Astrocyte (in vitro differentiated cells and primary cell): ENCODE results near the gene KLF2. TPM values are rescaled to one million over a fixed set of nuclear protein-coding genes. Genes with fewer than 3 reads are reported as not detected.

Experiments
- DNase-seq: peaks from one replicate; pipeline ENCODE4 v3.0.0-alpha.2; 2010; ENCODE audit warnings: low read depth
- FAIRE-seq: peaks from 2 replicates; lab custom pipeline; 2011; peaks lifted over from hg19 to GRCh38; lab: Jason Lieb, UNC
- H2AFZ ChIP-seq: 2 replicates; pipeline ENCODE4 v1.6.0; 2012; ENCODE audit warnings: low read depth, low read length, inconsistent platforms
- H3K27ac ChIP-seq: 2 replicates; pipeline ENCODE4 v1.5.1; 2011; ENCODE audit warnings: low read depth, low read length, inconsistent platforms
- H3K27me3 ChIP-seq: 2 replicates; pipeline ENCODE4 v1.6.0; 2011; ENCODE audit warnings: low read length, inconsistent platforms; ENCODE audit not compliant: insufficient read depth
- H3K36me3 ChIP-seq: 2 replicates; pipeline ENCODE4 v1.5.1; 2011; ENCODE audit warnings: low read length, inconsistent platforms; ENCODE audit not compliant: insufficient read depth
- H3K4me1 ChIP-seq: 2 replicates; pipeline ENCODE4 v1.5.1; 2011; ENCODE audit warnings: low read length, inconsistent platforms; ENCODE audit not compliant: insufficient read depth
- H3K4me2 ChIP-seq: 2 replicates; pipeline ENCODE4 v1.6.0; 2012; ENCODE audit warnings: low read length, inconsistent platforms
- H3K4me3 ChIP-seq: 2 replicates; pipeline ENCODE4 v1.5.1; 2011; ENCODE audit warnings: low read depth, mild to moderate bottlenecking, low read length, inconsistent platforms; ENCODE audit not compliant: insufficient read depth
- H3K79me2 ChIP-seq: 2 replicates; pipeline ENCODE4 v1.6.0; 2012; ENCODE audit warnings: mild to moderate bottlenecking, low read length, inconsistent platforms; ENCODE audit not compliant: insufficient read depth
- H3K9ac ChIP-seq: 2 replicates; pipeline ENCODE4 v1.6.0; 2012; ENCODE audit warnings: mild to moderate bottlenecking, low read length, inconsistent platforms
- H3K9me3 ChIP-seq: 2 replicates; pipeline ENCODE4 v1.5.1; 2012; ENCODE audit warnings: low read depth, mild to moderate bottlenecking, low read length, inconsistent platforms; ENCODE audit not compliant: insufficient read depth
- H4K20me1 ChIP-seq: 2 replicates; pipeline ENCODE4 v1.6.0; 2012; ENCODE audit warnings: low read length, inconsistent platforms; ENCODE audit not compliant: insufficient read depth
- H3K27ac Mint-ChIP-seq: one replicate; pipeline ENCODE4 v1.8.0; 2021; ENCODE audit warnings: mild to moderate bottlenecking, mixed read lengths; ENCODE audit not compliant: unreplicated experiment
- H3K27me3 Mint-ChIP-seq: one replicate; pipeline ENCODE4 v1.8.0; 2021; ENCODE audit warnings: low read depth, mixed read lengths; ENCODE audit not compliant: unreplicated experiment
- H3K36me3 Mint-ChIP-seq: one replicate; pipeline ENCODE4 v1.8.0; 2021; ENCODE audit warnings: low read depth, mixed read lengths; ENCODE audit not compliant: unreplicated experiment
- H3K4me1 Mint-ChIP-seq: one replicate; pipeline ENCODE4 v1.8.0; 2021; ENCODE audit warnings: low read depth, mixed read lengths; ENCODE audit not compliant: unreplicated experiment
- H3K4me3 Mint-ChIP-seq: one replicate; pipeline ENCODE4 v1.8.0; 2021; ENCODE audit warnings: mild to moderate bottlenecking, moderate library complexity, mixed read lengths; ENCODE audit not compliant: unreplicated experiment
- H3K9me3 Mint-ChIP-seq: one replicate; pipeline ENCODE4 v1.8.0; 2021; ENCODE audit warnings: mild to moderate bottlenecking, mixed read lengths; ENCODE audit not compliant: unreplicated experiment
- EZH2 ChIP-seq: IDR thresholded peaks from 2 replicates; pipeline ENCODE4 v1.6.1; 2012; ENCODE audit warnings: mild to moderate bottlenecking, low read length, inconsistent platforms; ENCODE audit not compliant: insufficient read depth
- total RNA-seq: library from RNA; stranded (reverse); gene quantifications from 2 replicates; pipeline ENCODE4 v1.2.1, GENCODE V29; 2021
- TF ChIP-seq, protein P1 (sequence below): IDR thresholded peaks from 2 replicates; pipeline ENCODE4 v1.5.1; 2011; ENCODE audit warnings: low read depth, mild to moderate bottlenecking, inconsistent platforms, low read length, moderate library complexity; ENCODE audit not compliant: insufficient read depth

The KLF2 gene
- total RNA-seq, 1 donor from 2014 or later = 1.9 TPM

DNA sequence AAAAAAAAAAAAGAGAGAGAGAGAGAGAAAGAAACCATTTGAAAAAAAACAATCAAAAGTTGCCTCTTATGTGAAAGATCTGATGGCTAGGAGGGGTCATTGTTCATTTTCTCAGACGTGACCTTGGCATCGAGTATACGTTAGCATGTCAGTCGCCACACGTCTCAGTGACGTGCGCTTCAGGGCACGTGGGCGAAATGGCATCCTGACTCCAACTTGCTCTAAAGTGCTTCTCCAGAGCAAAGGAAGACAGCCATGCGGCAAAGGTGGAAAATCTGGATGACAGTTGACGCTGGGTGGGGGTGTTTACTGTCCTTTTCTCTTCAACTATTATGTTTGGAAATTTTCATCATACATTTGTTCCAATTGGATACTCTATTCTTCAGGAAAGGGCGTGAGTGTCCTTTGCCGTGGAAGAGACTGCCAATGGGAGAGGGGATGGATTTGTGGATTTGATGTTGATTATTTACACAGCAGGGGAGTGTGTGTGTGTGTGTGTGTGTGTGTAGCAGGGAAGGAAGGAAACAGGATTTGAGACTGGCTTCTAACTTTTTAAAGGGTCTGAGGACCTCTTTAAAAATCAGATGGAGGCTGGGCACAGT is 25.0 kb downstream of the KLF2 start:
- Histone ChIP-seq H3K9ac (no peak overlapping the region), H3K9me3 (no peaks in the 10 kb centered on the region), H2AFZ (no peak overlapping the region), H3K27me3 (no peaks in the 10 kb centered on the region), H3K4me2 (no peak overlapping the region), H3K36me3 (no peaks in the 10 kb centered on the region), H3K27ac (no peak overlapping the region), H3K4me1 (peaks cover 7% of the 10 kb centered on the region), H3K4me3 (no peak overlapping the region), H4K20me1 (no peaks in the 10 kb centered on the region), H3K79me2 (no peaks in the 10 kb centered on the region)
- H3K36me3 Mint-ChIP-seq = no peaks in the 10 kb centered on the region
- no peaks in the 10 kb centered on the region for H3K4me1 Mint-ChIP-seq
- H3K9me3 Mint-ChIP-seq = peaks cover 2% of the 10 kb centered on the region
- no peak for TF ChIP-seq EZH2
- TF ChIP-seq, protein P1, sequence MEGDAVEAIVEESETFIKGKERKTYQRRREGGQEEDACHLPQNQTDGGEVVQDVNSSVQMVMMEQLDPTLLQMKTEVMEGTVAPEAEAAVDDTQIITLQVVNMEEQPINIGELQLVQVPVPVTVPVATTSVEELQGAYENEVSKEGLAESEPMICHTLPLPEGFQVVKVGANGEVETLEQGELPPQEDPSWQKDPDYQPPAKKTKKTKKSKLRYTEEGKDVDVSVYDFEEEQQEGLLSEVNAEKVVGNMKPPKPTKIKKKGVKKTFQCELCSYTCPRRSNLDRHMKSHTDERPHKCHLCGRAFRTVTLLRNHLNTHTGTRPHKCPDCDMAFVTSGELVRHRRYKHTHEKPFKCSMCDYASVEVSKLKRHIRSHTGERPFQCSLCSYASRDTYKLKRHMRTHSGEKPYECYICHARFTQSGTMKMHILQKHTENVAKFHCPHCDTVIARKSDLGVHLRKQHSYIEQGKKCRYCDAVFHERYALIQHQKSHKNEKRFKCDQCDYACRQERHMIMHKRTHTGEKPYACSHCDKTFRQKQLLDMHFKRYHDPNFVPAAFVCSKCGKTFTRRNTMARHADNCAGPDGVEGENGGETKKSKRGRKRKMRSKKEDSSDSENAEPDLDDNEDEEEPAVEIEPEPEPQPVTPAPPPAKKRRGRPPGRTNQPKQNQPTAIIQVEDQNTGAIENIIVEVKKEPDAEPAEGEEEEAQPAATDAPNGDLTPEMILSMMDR = no peak
- H3K27ac Mint-ChIP-seq = no peak overlapping the region
- DNase-seq = no peak
- no peak for FAIRE-seq
- no peak overlapping the region for H3K4me3 Mint-ChIP-seq
- H3K27me3 Mint-ChIP-seq = no peaks in the 10 kb centered on the region

GRCh38 chr19:16351133-16351809 is 26.6 kb downstream of the KLF2 start:
- Mint-ChIP-seq H3K27me3 (no peaks in the 10 kb centered on the region), H3K4me3 (no peak overlapping the region), H3K27ac (no peak overlapping the region), H3K4me1 (peaks cover 2% of the 10 kb centered on the region), H3K36me3 (no peaks in the 10 kb centered on the region), H3K9me3 (peaks cover 2% of the 10 kb centered on the region)
- H3K79me2 ChIP-seq = no peaks in the 10 kb centered on the region
- FAIRE-seq (no peak), DNase-seq (peak; percentile 42)
- TF ChIP-seq EZH2 = no peak
- TF ChIP-seq, protein P1 = no peak
- no peak overlapping the region for H2AFZ ChIP-seq
- no peaks in the 10 kb centered on the region for H3K36me3 ChIP-seq
- no peak overlapping the region for H3K4me3 ChIP-seq
- no peaks in the 10 kb centered on the region for H3K9me3 ChIP-seq
- no peak overlapping the region for H3K4me2 ChIP-seq
- no peak overlapping the region for H3K9ac ChIP-seq
- no peak overlapping the region for H3K27ac ChIP-seq
- no peaks in the 10 kb centered on the region for H4K20me1 ChIP-seq
- H3K27me3 ChIP-seq = no peaks in the 10 kb centered on the region
- peaks cover 12% of the 10 kb centered on the region for H3K4me1 ChIP-seq
